GM18868 (cell line): ENCODE measurements around the gene EXOC6B.

Experiments used
- ATAC-seq: cut with Tn5 transposase; IDR thresholded peaks from one replicate; pipeline ENCODE4 v1.9.1; 2021; ENCODE audit warnings: mild to moderate bottlenecking, moderate library complexity; ENCODE audit not compliant: unreplicated experiment

EXOC6B gene

GRCh38 chr2:72744049-72744448 lies 81.8 kb downstream of the EXOC6B start:
- no peak for ATAC-seq

GRCh38 chr2:72743481-72743880 lies 82.4 kb downstream of the EXOC6B start:
- ATAC-seq = no peak

DNA sequence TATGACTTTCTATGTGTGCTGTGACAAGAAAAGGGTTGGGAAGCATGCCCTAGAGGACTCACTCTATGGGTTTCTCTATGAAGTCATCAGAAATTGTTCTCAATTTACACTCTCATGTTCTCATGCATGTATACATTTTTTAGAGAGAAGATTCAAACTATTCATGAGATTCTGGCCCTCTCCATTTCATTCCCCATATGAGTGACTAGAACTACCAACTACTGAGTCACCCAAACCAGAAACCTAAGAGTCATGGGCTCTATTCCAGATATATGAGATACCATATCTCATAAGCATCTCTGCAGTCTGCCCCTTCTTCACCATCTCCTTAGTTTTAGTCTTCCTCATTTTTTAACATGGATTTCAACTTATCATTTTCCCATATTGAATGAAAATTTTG lies 87.7 kb downstream of the EXOC6B start:
- no peak for ATAC-seq

- ATAC-seq = no peak
Measured at GRCh38 chr2:72734432-72734831, 91.4 kb downstream of the EXOC6B start.

DNA sequence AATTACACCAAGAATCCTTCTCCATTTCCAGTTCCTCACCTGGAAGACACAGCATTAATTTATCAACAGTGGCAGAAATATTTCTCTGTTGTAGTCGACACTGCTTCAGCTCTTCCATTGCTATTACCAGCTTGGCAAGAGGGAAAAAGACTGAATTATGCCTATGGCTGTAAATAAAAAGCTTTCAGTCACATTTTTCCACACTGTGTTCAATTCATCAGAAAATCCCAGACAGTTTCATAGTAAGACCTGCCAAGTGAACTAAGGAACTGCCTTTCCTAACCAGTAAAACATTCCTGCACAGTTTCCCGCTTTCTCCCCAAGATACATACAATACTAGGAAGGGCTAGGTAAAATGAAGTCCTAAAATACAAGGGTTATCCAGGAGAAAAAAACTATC lies 94.7 kb downstream of the EXOC6B start:
- ATAC-seq = no peak

DNA sequence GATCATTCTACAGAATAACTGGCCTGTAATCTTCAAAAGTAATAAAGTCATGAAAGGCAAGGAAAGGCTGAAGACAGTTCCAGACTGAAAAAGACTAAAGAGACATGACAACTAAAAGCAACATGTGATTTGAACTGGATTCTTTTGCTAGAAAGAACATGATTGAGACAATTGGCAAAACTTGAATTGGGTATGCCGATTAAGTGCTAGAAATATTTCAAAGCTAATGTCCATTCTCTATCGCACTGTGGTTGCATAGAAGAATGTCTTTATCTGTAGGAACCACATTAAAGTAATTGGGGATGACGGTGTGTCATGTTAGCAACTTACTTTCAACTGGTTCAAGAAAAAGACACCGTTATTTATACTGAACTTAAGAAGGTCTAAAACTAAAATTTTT lies 98.5 kb downstream of the EXOC6B start:
- ATAC-seq = no peak

- no peak for ATAC-seq
Measured at GRCh38 chr2:72723769-72724370, 102.0 kb downstream of the EXOC6B start.

GRCh38 chr2:72722492-72723070 lies 103.3 kb downstream of the EXOC6B start:
- ATAC-seq = no peak

- ATAC-seq = no peak
Measured at GRCh38 chr2:72719416-72719815, 106.4 kb downstream of the EXOC6B start.

DNA sequence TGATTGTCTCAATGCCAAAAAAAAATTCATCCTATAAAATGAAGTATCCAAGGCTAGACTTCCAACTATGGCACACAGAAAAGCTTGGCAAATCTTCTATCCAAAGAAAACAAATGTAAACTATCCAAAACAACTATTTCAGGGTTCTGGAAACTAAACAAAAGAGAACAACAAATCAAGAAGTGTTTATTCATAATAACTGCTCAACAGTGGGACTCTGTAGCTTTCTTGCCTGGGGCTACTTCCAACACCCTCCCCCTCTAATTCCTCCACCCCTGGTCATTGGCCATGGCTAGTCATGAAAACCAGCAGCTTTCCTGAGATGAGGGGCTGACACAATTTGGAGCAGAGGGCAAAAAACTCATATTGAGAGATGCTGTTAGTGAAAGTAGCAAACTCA lies 107.0 kb downstream of the EXOC6B start:
- ATAC-seq = no peak

DNA sequence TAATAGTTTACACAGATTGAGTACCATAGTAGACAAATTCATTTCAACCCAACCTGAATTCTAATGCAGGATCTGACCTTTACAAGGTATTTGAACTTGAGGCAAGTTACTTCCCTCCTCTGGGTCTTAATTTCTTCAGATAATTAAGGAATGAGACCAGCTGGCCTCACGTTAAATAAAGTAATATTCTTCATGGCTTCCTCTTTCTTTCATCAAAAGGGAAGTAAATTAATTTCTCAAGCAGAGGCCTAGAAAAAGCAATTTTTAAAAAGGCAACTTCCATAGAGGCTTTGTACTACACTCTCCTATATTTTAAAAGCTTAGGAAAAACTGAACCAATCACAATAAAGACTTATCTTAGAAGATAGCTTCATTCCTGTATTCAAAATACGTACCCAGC lies 109.2 kb downstream of the EXOC6B start:
- no peak for ATAC-seq

DNA sequence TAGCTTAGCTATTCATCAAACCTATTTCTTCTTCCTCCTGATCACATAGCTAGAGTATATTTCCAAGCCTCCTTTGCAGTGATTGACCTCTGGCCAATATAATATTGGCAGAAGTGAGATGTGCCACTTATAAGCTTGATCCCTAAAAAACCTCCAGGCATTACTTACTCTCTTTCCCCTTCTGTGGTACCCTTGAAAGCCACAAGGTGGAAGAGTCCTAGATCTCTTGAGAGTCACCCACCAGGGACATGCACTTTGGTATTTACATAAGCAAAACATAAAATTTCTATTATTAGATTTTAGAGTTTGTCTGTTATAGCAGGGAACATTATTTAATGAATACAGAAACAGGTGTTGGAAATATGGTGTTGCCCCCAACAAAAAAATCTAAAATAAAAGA lies 112.0 kb downstream of the EXOC6B start:
- ATAC-seq = no peak

DNA sequence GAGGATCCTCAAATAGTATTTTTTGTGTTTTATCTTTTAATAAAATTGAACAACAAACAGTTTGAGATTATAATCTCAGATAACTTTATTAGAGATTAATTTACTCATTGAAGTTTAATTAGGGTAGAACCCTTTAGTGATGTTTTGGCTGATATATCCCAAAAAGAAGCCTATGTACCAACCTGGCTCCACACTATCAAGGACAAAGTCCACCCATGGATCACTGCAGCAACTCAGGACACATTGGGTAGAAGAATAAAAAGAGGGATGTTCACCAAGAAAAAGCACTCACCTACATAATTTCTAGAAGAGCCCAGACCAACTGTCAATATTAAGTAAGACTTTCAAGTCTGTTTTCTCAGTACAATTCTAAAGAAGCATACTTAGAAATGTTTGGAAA lies 112.9 kb downstream of the EXOC6B start:
- ATAC-seq = no peak

- ATAC-seq = no peak
Measured at GRCh38 chr2:72712304-72712703, 113.5 kb downstream of the EXOC6B start.

DNA sequence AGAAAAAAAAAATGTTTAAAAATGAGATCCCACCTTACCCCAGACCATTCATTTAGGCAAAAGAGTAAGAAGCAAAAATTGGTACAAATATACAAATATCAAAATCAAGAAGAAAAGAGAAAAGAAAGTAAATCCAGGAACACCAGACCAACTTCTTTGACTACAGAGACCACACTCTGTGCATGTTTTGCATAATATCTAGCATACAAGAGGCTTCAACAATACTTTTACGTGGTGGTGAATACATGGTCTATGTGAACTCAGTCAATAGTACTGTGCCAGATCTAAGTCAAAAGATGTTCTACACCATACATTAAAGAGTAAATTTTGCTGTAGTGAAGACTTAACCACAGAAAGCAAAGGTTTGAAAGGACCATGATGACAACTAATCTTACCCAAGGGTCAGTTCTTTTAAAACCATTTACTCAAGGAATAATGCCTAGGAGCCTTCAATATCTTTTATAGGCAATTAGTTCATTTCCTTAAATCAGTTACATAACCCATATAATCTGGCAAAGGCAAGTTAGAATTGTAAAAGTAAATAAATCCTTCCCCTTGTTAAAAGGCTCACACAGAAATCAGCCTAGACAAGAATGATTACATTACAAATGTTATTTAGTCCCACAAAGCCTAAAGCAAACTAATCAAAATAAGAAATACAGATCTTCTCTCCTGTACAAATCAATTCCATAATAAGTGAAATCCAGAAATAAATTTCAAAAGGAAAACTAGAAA lies 115.2 kb downstream of the EXOC6B start:
- no peak for ATAC-seq

DNA sequence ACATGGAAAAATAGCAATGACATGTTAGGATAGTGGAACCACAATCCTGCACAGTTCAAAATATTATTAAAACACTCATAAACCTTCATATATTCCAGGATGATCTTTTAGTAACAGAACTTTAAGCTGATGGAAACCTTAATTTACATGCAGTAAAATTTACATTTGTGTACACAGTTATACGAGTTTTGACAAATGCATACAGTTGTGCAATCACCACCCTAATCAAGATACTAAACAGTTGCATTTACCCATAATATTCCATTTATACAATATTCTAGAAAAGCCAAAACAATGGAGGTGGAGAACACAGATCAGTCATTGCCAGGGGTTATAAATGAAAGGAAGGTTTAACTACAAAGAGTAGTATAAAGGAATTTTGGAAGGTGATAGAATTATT lies 117.6 kb downstream of the EXOC6B start:
- ATAC-seq = no peak

GRCh38 chr2:72698300-72698699 lies 127.5 kb downstream of the EXOC6B start:
- no peak for ATAC-seq

DNA sequence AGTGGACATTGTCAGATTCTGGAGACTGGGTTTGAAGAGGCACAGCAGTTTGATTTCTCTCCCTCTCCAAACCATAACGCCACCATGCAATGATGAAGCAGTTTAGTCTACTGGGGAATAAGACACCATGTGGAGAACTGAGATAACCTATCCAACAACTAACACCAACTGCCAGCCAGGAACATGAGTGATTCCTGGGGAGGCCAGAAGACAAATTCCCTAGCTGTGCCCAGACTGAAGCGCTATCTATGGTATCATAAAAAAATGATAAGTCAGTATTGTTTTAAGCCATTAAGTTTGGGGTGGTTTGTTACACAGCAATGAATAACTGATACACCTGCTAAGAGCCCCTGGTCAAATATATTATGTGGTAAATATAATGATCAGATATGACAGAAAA lies 129.3 kb downstream of the EXOC6B start:
- ATAC-seq = no peak

GRCh38 chr2:72695676-72696075 lies 130.2 kb downstream of the EXOC6B start:
- ATAC-seq = no peak

GRCh38 chr2:72694715-72695496 lies 130.9 kb downstream of the EXOC6B start:
- ATAC-seq = no peak

DNA sequence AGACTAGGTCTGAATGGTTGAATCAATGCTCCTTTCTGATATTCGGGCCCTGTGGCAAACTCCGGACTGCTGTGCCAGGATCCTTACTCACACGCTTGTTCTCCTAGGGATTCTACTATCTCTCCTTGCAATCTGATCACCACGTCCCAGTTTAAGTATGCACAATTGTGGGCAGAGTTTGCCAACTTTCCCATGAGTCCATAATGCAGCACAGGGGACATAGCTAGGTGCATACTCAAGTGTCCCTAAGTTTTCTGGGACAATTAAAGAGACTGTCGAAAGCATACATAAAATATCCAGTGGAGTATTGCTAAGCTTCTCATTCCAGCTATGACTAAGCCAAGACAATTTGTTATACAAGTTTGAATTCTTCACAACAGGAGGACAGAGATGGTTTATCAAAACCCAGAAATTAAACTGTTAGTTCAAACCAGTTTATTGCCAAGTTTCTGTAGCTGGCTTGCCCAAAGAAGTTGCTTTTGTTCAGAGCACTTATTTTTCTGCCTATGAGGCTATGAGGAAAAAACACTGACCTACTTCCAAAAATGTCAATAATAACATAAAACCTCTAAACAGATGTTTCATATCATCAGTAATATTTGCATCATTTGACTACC lies 136.1 kb downstream of the EXOC6B start:
- no peak for ATAC-seq
